VCaP (cell line): ENCODE results near the gene LZTFL1.

ENCODE experiments used
- H3K27ac ChIP-seq: fragments of 450-650 bp; 2 replicates; pipeline ENCODE4 v1.5.1; 2017
- CTCF ChIP-seq: fragments of 450-650 bp; conservative IDR thresholded peaks from 2 replicates; pipeline ENCODE4 v1.5.1; 2017; ENCODE audit warnings: mild to moderate bottlenecking, moderate library complexity

The LZTFL1 gene

GRCh38 chr3:45841757-45842491 lies at the start of gene LZTFL1:
LZTFL1 (minus strand) TSS chr3:45842119; CDS start chr3:45841991, 128 bp downstream.
- H3K27ac ChIP-seq: peak within 1 kb of the TSS; percentile 52; the same call in 1 of the 2 replicates
- no peak for TF ChIP-seq CTCF

GRCh38 chr3:45890405-45890804 lies 48.5 kb upstream of the LZTFL1 start:
- H3K27ac ChIP-seq: no peak overlapping the region
- no peak for TF ChIP-seq CTCF

- TF ChIP-seq CTCF: no peak
- no peak overlapping the region for H3K27ac ChIP-seq
Measured at GRCh38 chr3:45889337-45889736, 47.4 kb upstream of the LZTFL1 start.

GRCh38 chr3:45887759-45888511 lies 46.0 kb upstream of the LZTFL1 start:
- H3K27ac ChIP-seq: no peak overlapping the region

GRCh38 chr3:45887285-45887684 lies 45.4 kb upstream of the LZTFL1 start:
- no peak overlapping the region for H3K27ac ChIP-seq
- no peak for TF ChIP-seq CTCF

More at GRCh38 chr3:45887759-45888511, 46.0 kb upstream of the LZTFL1 start:
- no peak for TF ChIP-seq CTCF

GRCh38 chr3:45885979-45886705 lies 44.2 kb upstream of the LZTFL1 start, which contains the start of gene CCR9:
CCR9 (plus strand) TSS chr3:45886543; CDS start chr3:45894934, 8,391 bp downstream.
- H3K27ac ChIP-seq: no peak within 1 kb of the TSS
- no peak for TF ChIP-seq CTCF
